GM21515 (cell line): Measurements from ENCODE around the gene DISP1.

ENCODE experiments used
- ATAC-seq: cut with Tn5 transposase; IDR thresholded peaks from one replicate; pipeline ENCODE4 v1.9.1; 2021; ENCODE audit not compliant: unreplicated experiment

DISP1 gene

GRCh38 chr1:222814536-222815439 is at the start of gene DISP1:
TSS of gene DISP1 (plus strand) at chr1:222815039. CDS start at chr1:222942824, 127,785 bp downstream.
- ATAC-seq: peak; percentile 94

GRCh38 chr1:222767152-222767571 is 47.7 kb upstream of the DISP1 start:
- no peak for ATAC-seq

GRCh38 chr1:222768592-222768991 is 46.2 kb upstream of the DISP1 start:
- ATAC-seq: no peak

GRCh38 chr1:222769181-222769580 is 45.7 kb upstream of the DISP1 start:
- no peak for ATAC-seq

- no peak for ATAC-seq
Measured at GRCh38 chr1:222769971-222770620, 44.7 kb upstream of the DISP1 start.

GRCh38 chr1:222772996-222773379 is 41.9 kb upstream of the DISP1 start:
- ATAC-seq: peak; percentile 60

GRCh38 chr1:222777463-222777862 is 37.4 kb upstream of the DISP1 start:
- no peak for ATAC-seq

- no peak for ATAC-seq
Measured at GRCh38 chr1:222777977-222778376, 36.9 kb upstream of the DISP1 start.

GRCh38 chr1:222781251-222781650 is 33.6 kb upstream of the DISP1 start:
- no peak for ATAC-seq

GRCh38 chr1:222783051-222783450 is 31.8 kb upstream of the DISP1 start:
- no peak for ATAC-seq

- ATAC-seq: no peak
Measured at GRCh38 chr1:222784371-222784770, 30.5 kb upstream of the DISP1 start.

GRCh38 chr1:222784916-222785315 is 29.9 kb upstream of the DISP1 start:
- no peak for ATAC-seq

GRCh38 chr1:222785529-222785928 is 29.3 kb upstream of the DISP1 start:
- ATAC-seq: no peak

- ATAC-seq: no peak
Measured at GRCh38 chr1:222786121-222786520, 28.7 kb upstream of the DISP1 start.

GRCh38 chr1:222787729-222788128 is 27.1 kb upstream of the DISP1 start:
- no peak for ATAC-seq

- ATAC-seq: no peak
Measured at GRCh38 chr1:222788402-222789156, 26.3 kb upstream of the DISP1 start.

GRCh38 chr1:222790115-222790514 is 24.7 kb upstream of the DISP1 start:
- no peak for ATAC-seq

- ATAC-seq: no peak
Measured at GRCh38 chr1:222790520-222790919, 24.3 kb upstream of the DISP1 start.

GRCh38 chr1:222791006-222791710 is 23.7 kb upstream of the DISP1 start:
- ATAC-seq: no peak

GRCh38 chr1:222792744-222793143 is 22.1 kb upstream of the DISP1 start:
- ATAC-seq: no peak
